Loucy (cell line): Measurements from ENCODE around the gene PGA3.

Experiments used
- H2AFZ ChIP-seq: fragments of 200-600 bp; sonication (generic); 2 replicates; pipeline ENCODE4 v1.6.0; 2016; ENCODE audit warnings: antibody characterized with exemption, mild to moderate bottlenecking, low read length, moderate library complexity
- H3F3A ChIP-seq: fragments of 200-600 bp; 2 replicates; pipeline ENCODE4 v1.6.0; 2016; ENCODE audit warnings: antibody characterized with exemption, low read depth, mild to moderate bottlenecking
- H3K27me3 ChIP-seq: fragments of 200-600 bp; sonication (generic); 2 replicates; pipeline ENCODE4 v1.6.1; 2014; ENCODE audit warnings: low read length, mild to moderate bottlenecking; ENCODE audit not compliant: insufficient read depth, poor library complexity, severe bottlenecking
- H3K36me3 ChIP-seq: fragments of 200-600 bp; sonication (generic); 2 replicates; pipeline ENCODE4 v1.6.1; 2016; ENCODE audit warnings: low read length; ENCODE audit not compliant: insufficient read depth
- H3K4me1 ChIP-seq: fragments of 200-600 bp; sonication (generic); 2 replicates; pipeline ENCODE4 v1.5.1; 2014; ENCODE audit warnings: low read length, mild to moderate bottlenecking; ENCODE audit not compliant: insufficient read depth, poor library complexity, severe bottlenecking
- H3K4me2 ChIP-seq: fragments of 200-600 bp; sonication (generic); 2 replicates; pipeline ENCODE4 v1.6.0; 2014; ENCODE audit warnings: antibody characterized with exemption, low read length, low read depth, mild to moderate bottlenecking; ENCODE audit not compliant: poor library complexity, severe bottlenecking
- H3K4me3 ChIP-seq: fragments of 200-600 bp; sonication (generic); 2 replicates; pipeline ENCODE4 v1.5.1; 2014; ENCODE audit warnings: low read length, mild to moderate bottlenecking, mixed read lengths; ENCODE audit not compliant: poor library complexity, severe bottlenecking
- H3K79me2 ChIP-seq: fragments of 200-600 bp; sonication (generic); 2 replicates; pipeline ENCODE4 v1.6.1; 2014; ENCODE audit warnings: low read length; ENCODE audit not compliant: insufficient read depth
- H3K9ac ChIP-seq: fragments of 200-600 bp; sonication (generic); 2 replicates; pipeline ENCODE4 v1.6.0; 2014; ENCODE audit warnings: mild to moderate bottlenecking, low read depth, low read length, moderate library complexity; ENCODE audit not compliant: poor library complexity, severe bottlenecking
- H3K9me2 ChIP-seq: fragments of 200-600 bp; sonication (generic); replicated peaks from 2 replicates; pipeline ENCODE4 v1.6.1; 2016; ENCODE audit warnings: low read depth, low read length, mixed read lengths
- H3K9me3 ChIP-seq: fragments of 200-600 bp; sonication (generic); 2 replicates; pipeline ENCODE4 v1.6.1; 2014; ENCODE audit warnings: mild to moderate bottlenecking, antibody characterized with exemption, low read length, low read depth; ENCODE audit not compliant: insufficient read depth
- H4K20me1 ChIP-seq: fragments of 200-600 bp; sonication (generic); 2 replicates; pipeline ENCODE4 v1.6.0; 2014; ENCODE audit warnings: antibody characterized with exemption, low read length, mild to moderate bottlenecking; ENCODE audit not compliant: insufficient read depth, poor library complexity, severe bottlenecking
- EZH2phosphoT487 ChIP-seq: fragments of 200-600 bp; IDR thresholded peaks from 2 replicates; pipeline ENCODE4 v1.6.1; 2018; ENCODE audit warnings: antibody characterized with exemption, mild to moderate bottlenecking, moderate library complexity, borderline replicate concordance
- TF ChIP-seq, protein P1 (sequence below): fragments of 200-600 bp; sonication (generic); conservative IDR thresholded peaks from 2 replicates; pipeline ENCODE4 v1.5.1; 2014; ENCODE audit warnings: mild to moderate bottlenecking, antibody characterized with exemption, low read length

The PGA3 gene

GRCh38 chr11:61155312-61155711, 48.0 kb upstream of the PGA3 start:
- Histone ChIP-seq H3K27me3 (no peaks in the 10 kb centered on the region), H3F3A (peaks cover 8% of the 10 kb centered on the region; the same call in 1 of the 2 replicates), H2AFZ (no peak overlapping the region), H3K9me3 (peaks cover 12% of the 10 kb centered on the region; the same call in 1 of the 2 replicates), H3K36me3 (no peaks in the 10 kb centered on the region), H3K79me2 (peaks cover 4% of the 10 kb centered on the region; the same call in 1 of the 2 replicates), H3K9me2 (no peaks in the 10 kb centered on the region), H3K4me3 (no peak overlapping the region), H3K4me2 (no peak overlapping the region), H3K9ac (no peak overlapping the region), H3K4me1 (peaks cover 7% of the 10 kb centered on the region), H4K20me1 (no peaks in the 10 kb centered on the region)
- TF ChIP-seq, protein P1, sequence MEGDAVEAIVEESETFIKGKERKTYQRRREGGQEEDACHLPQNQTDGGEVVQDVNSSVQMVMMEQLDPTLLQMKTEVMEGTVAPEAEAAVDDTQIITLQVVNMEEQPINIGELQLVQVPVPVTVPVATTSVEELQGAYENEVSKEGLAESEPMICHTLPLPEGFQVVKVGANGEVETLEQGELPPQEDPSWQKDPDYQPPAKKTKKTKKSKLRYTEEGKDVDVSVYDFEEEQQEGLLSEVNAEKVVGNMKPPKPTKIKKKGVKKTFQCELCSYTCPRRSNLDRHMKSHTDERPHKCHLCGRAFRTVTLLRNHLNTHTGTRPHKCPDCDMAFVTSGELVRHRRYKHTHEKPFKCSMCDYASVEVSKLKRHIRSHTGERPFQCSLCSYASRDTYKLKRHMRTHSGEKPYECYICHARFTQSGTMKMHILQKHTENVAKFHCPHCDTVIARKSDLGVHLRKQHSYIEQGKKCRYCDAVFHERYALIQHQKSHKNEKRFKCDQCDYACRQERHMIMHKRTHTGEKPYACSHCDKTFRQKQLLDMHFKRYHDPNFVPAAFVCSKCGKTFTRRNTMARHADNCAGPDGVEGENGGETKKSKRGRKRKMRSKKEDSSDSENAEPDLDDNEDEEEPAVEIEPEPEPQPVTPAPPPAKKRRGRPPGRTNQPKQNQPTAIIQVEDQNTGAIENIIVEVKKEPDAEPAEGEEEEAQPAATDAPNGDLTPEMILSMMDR, result no peak
- no peak for TF ChIP-seq EZH2phosphoT487

DNA sequence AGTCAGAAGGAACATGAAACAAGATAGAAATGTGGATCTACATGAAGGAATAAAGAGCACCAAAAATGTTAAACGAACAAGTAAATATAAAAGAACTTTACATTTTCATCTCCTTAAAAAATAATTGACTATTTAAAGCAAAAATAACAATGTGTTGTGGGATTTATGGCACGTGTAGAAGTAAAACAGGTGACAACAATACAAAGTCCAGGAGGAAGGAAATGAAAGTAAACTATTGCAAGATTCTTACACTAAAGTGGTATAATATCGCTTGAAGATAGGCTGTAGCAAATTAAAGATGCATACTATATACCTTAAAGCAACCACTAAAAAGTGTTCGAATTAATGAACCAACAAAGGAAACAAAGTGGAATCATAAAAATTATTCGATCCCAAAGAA, 47.6 kb upstream of the PGA3 start:
- Histone ChIP-seq H3K4me2 (no peak overlapping the region), H3K79me2 (peaks cover 4% of the 10 kb centered on the region; the same call in 1 of the 2 replicates), H3K9ac (no peak overlapping the region), H3K27me3 (no peaks in the 10 kb centered on the region), H2AFZ (no peak overlapping the region), H3K4me1 (peaks cover 11% of the 10 kb centered on the region), H3F3A (peaks cover 12% of the 10 kb centered on the region; the same call in 1 of the 2 replicates), H3K36me3 (no peaks in the 10 kb centered on the region), H3K9me2 (no peaks in the 10 kb centered on the region), H3K9me3 (peaks cover 12% of the 10 kb centered on the region; the same call in 1 of the 2 replicates), H3K4me3 (no peak overlapping the region), H4K20me1 (no peaks in the 10 kb centered on the region)
- TF ChIP-seq, protein P1, result no peak
- no peak for TF ChIP-seq EZH2phosphoT487

DNA sequence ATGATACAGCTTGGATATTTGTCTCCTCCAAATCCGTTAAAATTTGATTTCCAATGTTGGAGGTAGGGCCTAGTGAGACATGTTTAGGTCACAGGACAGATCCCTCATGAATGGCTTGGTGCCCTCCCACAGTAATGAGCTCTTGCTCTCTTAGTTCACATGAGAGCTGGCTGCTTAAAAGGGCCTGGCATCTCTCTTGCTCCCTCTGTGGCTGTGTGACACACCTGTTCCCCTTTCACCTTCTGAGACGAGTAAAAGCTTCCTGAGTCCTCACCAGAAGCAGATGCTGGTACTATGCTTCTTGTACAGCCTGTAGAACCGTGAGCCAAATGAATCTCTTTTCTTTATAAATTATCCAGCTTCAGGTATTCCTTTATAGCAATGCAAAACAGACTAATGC, 45.6 kb upstream of the PGA3 start:
- no peak for TF ChIP-seq EZH2phosphoT487
- TF ChIP-seq, protein P1, result no peak
- Histone ChIP-seq H3K79me2 (peaks cover 6% of the 10 kb centered on the region; the same call in 1 of the 2 replicates), H3K36me3 (no peaks in the 10 kb centered on the region), H4K20me1 (no peaks in the 10 kb centered on the region), H2AFZ (no peak overlapping the region), H3F3A (peaks cover 12% of the 10 kb centered on the region; the same call in 1 of the 2 replicates), H3K27me3 (no peaks in the 10 kb centered on the region), H3K4me3 (no peak overlapping the region), H3K4me2 (no peak overlapping the region), H3K4me1 (peaks cover 22% of the 10 kb centered on the region), H3K9me3 (peaks cover 12% of the 10 kb centered on the region; the same call in 1 of the 2 replicates), H3K9ac (no peak overlapping the region), H3K9me2 (no peaks in the 10 kb centered on the region)
